Glomerular visceral epithelial cell (primary cell): Measurements from ENCODE around the gene ZC3H18.
A peak's percentile ranks its signal among the peaks of the same experiment; 100 is the strongest.

Source experiments
- DNase-seq: peaks from one replicate; pipeline ENCODE4 v3.0.0-alpha.2; 2016; ENCODE audit errors: extremely low spot score

ZC3H18 gene

GRCh38 chr16:88639231-88640038 lies 69.2 kb downstream of the ZC3H18 start:
- DNase-seq: no peak

GRCh38 chr16:88640039-88640495 lies 69.9 kb downstream of the ZC3H18 start:
- no peak for DNase-seq

- DNase-seq: no peak
Observed at GRCh38 chr16:88640498-88641247, 70.5 kb downstream of the ZC3H18 start.

- DNase-seq: no peak
Observed at GRCh38 chr16:88642881-88643643, 72.9 kb downstream of the ZC3H18 start.

GRCh38 chr16:88643644-88643932 lies 73.4 kb downstream of the ZC3H18 start:
- DNase-seq: no peak

GRCh38 chr16:88645455-88645854 lies 75.3 kb downstream of the ZC3H18 start:
- DNase-seq: no peak

GRCh38 chr16:88645941-88646340 lies 75.7 kb downstream of the ZC3H18 start:
- DNase-seq: no peak

- no peak for DNase-seq
Observed at GRCh38 chr16:88646345-88647034, 76.3 kb downstream of the ZC3H18 start.

GRCh38 chr16:88647178-88648070 lies 77.2 kb downstream of the ZC3H18 start:
- no peak for DNase-seq

- DNase-seq: no peak
Observed at GRCh38 chr16:88649195-88649923, 79.2 kb downstream of the ZC3H18 start.

GRCh38 chr16:88649924-88650748 lies 79.9 kb downstream of the ZC3H18 start:
- DNase-seq: no peak

- DNase-seq: peak; percentile 87
Observed at GRCh38 chr16:88650749-88651275, 80.6 kb downstream of the ZC3H18 start, which contains the start of gene CYBA. Gene CYBA, minus strand, starts transcription at chr16:88651053. Its CDS starts 40 bp downstream, at chr16:88651013.

GRCh38 chr16:88651276-88651988 lies 81.2 kb downstream of the ZC3H18 start:
- DNase-seq: peak; percentile 87

- DNase-seq: no peak
Observed at GRCh38 chr16:88651989-88652761, 82.0 kb downstream of the ZC3H18 start.

- no peak for DNase-seq
Observed at GRCh38 chr16:88652762-88653063, 82.5 kb downstream of the ZC3H18 start.

- DNase-seq: no peak
Observed at GRCh38 chr16:88653101-88653500, 82.9 kb downstream of the ZC3H18 start.

GRCh38 chr16:88653596-88654362 lies 83.6 kb downstream of the ZC3H18 start:
- DNase-seq: no peak
